IMR-90 (cell line): ENCODE data around the gene LHFPL3.

Source experiments
- CEBPB ChIP-seq: IDR thresholded peaks from 2 replicates; pipeline ENCODE4 v1.6.1; 2012; ENCODE audit warnings: low read depth, low read length, improper control_type of control experiment
- CHD1 ChIP-seq: IDR thresholded peaks from 2 replicates; pipeline ENCODE4 v1.6.1; 2012; ENCODE audit warnings: low read depth, low read length, improper control_type of control experiment
- FOS ChIP-seq: fragments of 150-350 bp; IDR thresholded peaks from 2 replicates; pipeline ENCODE4 v1.6.1; 2016; ENCODE audit warnings: low read depth, low read length
- MAFK ChIP-seq: IDR thresholded peaks from 2 replicates; pipeline ENCODE4 v1.6.1; 2012; ENCODE audit warnings: low read depth, low read length, improper control_type of control experiment
- MAZ ChIP-seq: IDR thresholded peaks from 2 replicates; pipeline ENCODE4 v1.6.1; 2012; ENCODE audit warnings: low read depth, mild to moderate bottlenecking, low read length, improper control_type of control experiment, moderate library complexity, borderline replicate concordance
- MXI1 ChIP-seq: IDR thresholded peaks from 2 replicates; pipeline ENCODE4 v1.6.1; 2012; ENCODE audit warnings: low read depth, mild to moderate bottlenecking, low read length, moderate library complexity, borderline replicate concordance
- POLR2A ChIP-seq: IDR thresholded peaks from 2 replicates; pipeline ENCODE4 v1.6.1; 2012; ENCODE audit warnings: mild to moderate bottlenecking, low read depth, low read length
- RAD21 ChIP-seq: IDR thresholded peaks from 2 replicates; pipeline ENCODE4 v1.6.1; 2012; ENCODE audit warnings: low read length, improper control_type of control experiment
- RCOR1 ChIP-seq: IDR thresholded peaks from 2 replicates; pipeline ENCODE4 v1.6.1; 2012; ENCODE audit warnings: mild to moderate bottlenecking, low read length, improper control_type of control experiment; ENCODE audit not compliant: insufficient replicate concordance
- RFX5 ChIP-seq: IDR thresholded peaks from 2 replicates; pipeline ENCODE4 v1.8.0; 2012; ENCODE audit warnings: low read depth, mild to moderate bottlenecking, low read length, moderate library complexity
- SMC3 ChIP-seq: fragments of 150-350 bp; IDR thresholded peaks from 2 replicates; pipeline ENCODE4 v1.6.1; 2016; ENCODE audit warnings: low read depth, mild to moderate bottlenecking, antibody characterized with exemption, low read length, moderate library complexity
- TF ChIP-seq, protein P1 (sequence below): fragments of 150-350 bp; IDR thresholded peaks from 2 replicates; pipeline ENCODE4 v1.6.1; 2016; ENCODE audit warnings: low read depth, mild to moderate bottlenecking, low read length, moderate library complexity, borderline replicate concordance
- TF ChIP-seq, protein P2 (sequence below): conservative IDR thresholded peaks from 2 replicates; pipeline ENCODE4 v1.5.1; 2012; ENCODE audit warnings: mild to moderate bottlenecking, low read depth, low read length, improper control_type of control experiment

DNA sequence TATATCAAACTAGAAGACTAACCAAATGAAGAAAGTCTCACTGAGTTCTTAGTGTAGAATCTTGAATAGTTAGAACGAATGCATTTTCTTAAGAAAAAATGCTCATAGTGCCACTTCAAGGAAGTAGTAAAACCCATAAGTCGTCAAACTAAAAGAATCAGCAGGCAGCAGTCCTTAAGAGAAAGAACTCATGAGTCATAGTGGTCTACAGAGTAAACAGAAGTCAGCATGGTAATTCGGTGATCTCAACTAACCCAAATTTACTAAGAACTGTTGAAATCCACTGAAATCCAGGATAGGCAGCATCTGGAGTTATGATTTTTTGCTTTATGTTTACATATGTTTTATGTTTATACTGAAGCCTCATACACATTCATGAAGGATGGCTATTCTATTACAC is 256.2 kb downstream of the LHFPL3 start:
- TF ChIP-seq RCOR1 (no peak), RAD21 (no peak), SMC3 (no peak), FOS (no peak), POLR2A (no peak), CEBPB (no peak), MAZ (no peak), MXI1 (no peak), CHD1 (no peak), RFX5 (no peak), MAFK (no peak)
- TF ChIP-seq, protein P1, sequence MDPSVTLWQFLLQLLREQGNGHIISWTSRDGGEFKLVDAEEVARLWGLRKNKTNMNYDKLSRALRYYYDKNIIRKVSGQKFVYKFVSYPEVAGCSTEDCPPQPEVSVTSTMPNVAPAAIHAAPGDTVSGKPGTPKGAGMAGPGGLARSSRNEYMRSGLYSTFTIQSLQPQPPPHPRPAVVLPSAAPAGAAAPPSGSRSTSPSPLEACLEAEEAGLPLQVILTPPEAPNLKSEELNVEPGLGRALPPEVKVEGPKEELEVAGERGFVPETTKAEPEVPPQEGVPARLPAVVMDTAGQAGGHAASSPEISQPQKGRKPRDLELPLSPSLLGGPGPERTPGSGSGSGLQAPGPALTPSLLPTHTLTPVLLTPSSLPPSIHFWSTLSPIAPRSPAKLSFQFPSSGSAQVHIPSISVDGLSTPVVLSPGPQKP, result no peak
- TF ChIP-seq, protein P2, sequence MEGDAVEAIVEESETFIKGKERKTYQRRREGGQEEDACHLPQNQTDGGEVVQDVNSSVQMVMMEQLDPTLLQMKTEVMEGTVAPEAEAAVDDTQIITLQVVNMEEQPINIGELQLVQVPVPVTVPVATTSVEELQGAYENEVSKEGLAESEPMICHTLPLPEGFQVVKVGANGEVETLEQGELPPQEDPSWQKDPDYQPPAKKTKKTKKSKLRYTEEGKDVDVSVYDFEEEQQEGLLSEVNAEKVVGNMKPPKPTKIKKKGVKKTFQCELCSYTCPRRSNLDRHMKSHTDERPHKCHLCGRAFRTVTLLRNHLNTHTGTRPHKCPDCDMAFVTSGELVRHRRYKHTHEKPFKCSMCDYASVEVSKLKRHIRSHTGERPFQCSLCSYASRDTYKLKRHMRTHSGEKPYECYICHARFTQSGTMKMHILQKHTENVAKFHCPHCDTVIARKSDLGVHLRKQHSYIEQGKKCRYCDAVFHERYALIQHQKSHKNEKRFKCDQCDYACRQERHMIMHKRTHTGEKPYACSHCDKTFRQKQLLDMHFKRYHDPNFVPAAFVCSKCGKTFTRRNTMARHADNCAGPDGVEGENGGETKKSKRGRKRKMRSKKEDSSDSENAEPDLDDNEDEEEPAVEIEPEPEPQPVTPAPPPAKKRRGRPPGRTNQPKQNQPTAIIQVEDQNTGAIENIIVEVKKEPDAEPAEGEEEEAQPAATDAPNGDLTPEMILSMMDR, result no peak
